Erythroblast (primary cell): ENCODE data around the gene TMEM81.

ENCODE experiments used
- GATA1 ChIP-seq: IDR thresholded peaks from 2 replicates; pipeline ENCODE4 v1.6.1; 2011; ENCODE audit warnings: low read depth, mild to moderate bottlenecking, control low read depth, low read length, moderate library complexity
- POLR2A ChIP-seq: IDR thresholded peaks from 2 replicates; pipeline ENCODE4 v1.6.1; 2011; ENCODE audit warnings: mild to moderate bottlenecking, low read length

- TF ChIP-seq POLR2A (no peak), GATA1 (no peak)
Measured at GRCh38 chr1:205072881-205073280, 11.4 kb downstream of the TMEM81 start.
